ENCODE data around the gene FAM184A. TPM values are rescaled to one million over a fixed set of nuclear protein-coding genes. Genes with fewer than 3 reads are reported as not detected.

FAM184A gene
- total RNA-seq, 1 experiment from 2014 or later, result 13.3 TPM

DNA sequence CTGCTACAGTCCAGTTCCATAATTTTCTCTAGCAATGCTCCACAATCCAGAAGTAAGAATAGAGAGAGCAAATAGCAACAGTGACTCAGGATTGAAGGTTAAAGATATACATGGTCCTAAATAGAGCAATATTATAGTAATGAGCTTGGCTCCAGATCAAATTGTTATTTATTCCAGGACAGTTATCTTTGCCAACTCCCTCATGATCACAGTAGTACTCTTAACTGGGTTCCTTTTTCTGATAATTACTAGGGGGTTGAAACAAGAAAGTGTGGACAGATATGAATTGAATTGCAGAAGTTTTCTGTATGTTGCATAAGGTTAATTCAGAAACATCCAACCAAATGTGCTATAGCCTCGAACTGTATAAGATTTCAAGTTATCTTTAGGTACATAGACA lies 11.9 kb downstream of the FAM184A start:
- Mint-ChIP-seq H3K4me3 (no peak overlapping the region), H3K9me3 (no peaks in the 10 kb centered on the region), H3K27ac (no peak overlapping the region), H3K27me3 (ENCODE audit: low read depth) (no peaks in the 10 kb centered on the region), H3K36me3 (no peaks in the 10 kb centered on the region), H3K4me1 (no peaks in the 10 kb centered on the region; the same call in 1 of the 2 replicates)
- no peak for TF ChIP-seq NFE2L1 (CRISPR knock-in tag; IDR thresholded peaks at IDR 0.05)
- ChIA-PET CTCF (no interaction called here), POLR2A (no interaction called here)
- no peak for DNase-seq (ENCODE audit: low spot score)
- no peak for ATAC-seq

DNA sequence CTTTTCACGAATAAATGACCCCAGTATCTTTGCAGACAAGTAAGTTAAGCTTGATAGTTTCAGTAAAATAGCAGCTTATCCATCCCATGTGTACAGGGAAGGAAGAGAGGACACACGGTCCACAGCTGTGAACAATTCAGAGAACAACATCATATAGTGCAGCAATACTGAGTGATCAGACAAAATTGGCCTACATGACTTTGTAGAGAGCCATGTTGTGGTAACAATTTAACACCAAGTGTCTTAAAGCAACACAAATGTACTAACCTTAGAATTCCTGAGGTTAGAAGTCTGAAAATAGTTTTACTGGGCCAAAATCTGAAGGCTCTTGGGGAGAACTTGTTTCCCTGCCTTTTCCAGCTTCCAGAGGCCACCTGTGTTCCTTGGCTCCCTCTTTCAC lies 12.5 kb downstream of the FAM184A start:
- ChIA-PET CTCF (interaction anchor here (0.8 kb wide), 1 partner anchor 12 kb away, joined by 3 read pairs; the partner anchor contains the start of gene FAM184A), POLR2A (interaction anchor here (0.8 kb wide), 1 partner anchor 604 kb away, joined by 4 read pairs; no protein-coding TSS in a partner anchor)
- ATAC-seq, result no peak
- Mint-ChIP-seq H3K9me3 (no peaks in the 10 kb centered on the region), H3K27ac (no peak overlapping the region), H3K36me3 (no peaks in the 10 kb centered on the region), H3K4me1 (peaks cover 1% of the 10 kb centered on the region), H3K27me3 (ENCODE audit: low read depth) (no peaks in the 10 kb centered on the region), H3K4me3 (no peak overlapping the region)
- no peak for TF ChIP-seq OVOL2 (CRISPR knock-in tag; IDR thresholded peaks at IDR 0.05; ENCODE audit: borderline replicate concordance)
- no peak for TF ChIP-seq ZBTB21 (CRISPR knock-in tag; IDR thresholded peaks at IDR 0.05; ENCODE audit: borderline replicate concordance)
- TF ChIP-seq HMGA2 (CRISPR knock-in tag; IDR thresholded peaks at IDR 0.05), result no peak
- TF ChIP-seq FOXJ3 (CRISPR knock-in tag; IDR thresholded peaks at IDR 0.05; ENCODE audit: borderline replicate concordance), result no peak
- TF ChIP-seq JUN (CRISPR knock-in tag; IDR thresholded peaks at IDR 0.05), result no peak
- TF ChIP-seq, protein P1, sequence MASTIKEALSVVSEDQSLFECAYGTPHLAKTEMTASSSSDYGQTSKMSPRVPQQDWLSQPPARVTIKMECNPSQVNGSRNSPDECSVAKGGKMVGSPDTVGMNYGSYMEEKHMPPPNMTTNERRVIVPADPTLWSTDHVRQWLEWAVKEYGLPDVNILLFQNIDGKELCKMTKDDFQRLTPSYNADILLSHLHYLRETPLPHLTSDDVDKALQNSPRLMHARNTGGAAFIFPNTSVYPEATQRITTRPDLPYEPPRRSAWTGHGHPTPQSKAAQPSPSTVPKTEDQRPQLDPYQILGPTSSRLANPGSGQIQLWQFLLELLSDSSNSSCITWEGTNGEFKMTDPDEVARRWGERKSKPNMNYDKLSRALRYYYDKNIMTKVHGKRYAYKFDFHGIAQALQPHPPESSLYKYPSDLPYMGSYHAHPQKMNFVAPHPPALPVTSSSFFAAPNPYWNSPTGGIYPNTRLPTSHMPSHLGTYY (CRISPR knock-in tag; IDR thresholded peaks at IDR 0.05), result no peak
- TF ChIP-seq TEAD4 (CRISPR knock-in tag; IDR thresholded peaks at IDR 0.05), result no peak
- no peak for TF ChIP-seq NR2C2 (CRISPR knock-in tag; IDR thresholded peaks at IDR 0.05)
- TF ChIP-seq ETV6 (CRISPR knock-in tag; IDR thresholded peaks at IDR 0.05), result no peak
- TF ChIP-seq, protein P2, sequence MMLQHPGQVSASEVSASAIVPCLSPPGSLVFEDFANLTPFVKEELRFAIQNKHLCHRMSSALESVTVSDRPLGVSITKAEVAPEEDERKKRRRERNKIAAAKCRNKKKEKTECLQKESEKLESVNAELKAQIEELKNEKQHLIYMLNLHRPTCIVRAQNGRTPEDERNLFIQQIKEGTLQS (CRISPR knock-in tag; conservative IDR thresholded peaks at IDR 0.05), result no peak
- TF ChIP-seq FOXP1 (CRISPR knock-in tag; IDR thresholded peaks at IDR 0.05; ENCODE audit: borderline replicate concordance), result no peak
- TF ChIP-seq SOX15 (CRISPR knock-in tag; IDR thresholded peaks at IDR 0.05), result no peak
- TF ChIP-seq RELA (CRISPR knock-in tag; IDR thresholded peaks at IDR 0.05; ENCODE audit: borderline replicate concordance), result no peak
- TF ChIP-seq, protein P3, sequence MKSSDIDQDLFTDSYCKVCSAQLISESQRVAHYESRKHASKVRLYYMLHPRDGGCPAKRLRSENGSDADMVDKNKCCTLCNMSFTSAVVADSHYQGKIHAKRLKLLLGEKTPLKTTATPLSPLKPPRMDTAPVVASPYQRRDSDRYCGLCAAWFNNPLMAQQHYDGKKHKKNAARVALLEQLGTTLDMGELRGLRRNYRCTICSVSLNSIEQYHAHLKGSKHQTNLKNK (CRISPR knock-in tag; IDR thresholded peaks at IDR 0.05), result no peak
- no peak for TF ChIP-seq SMAD4 (CRISPR knock-in tag; IDR thresholded peaks at IDR 0.05)
- TF ChIP-seq RORB (CRISPR knock-in tag; IDR thresholded peaks at IDR 0.05), result no peak
- DNase-seq (ENCODE audit: low spot score), result no peak

DNA sequence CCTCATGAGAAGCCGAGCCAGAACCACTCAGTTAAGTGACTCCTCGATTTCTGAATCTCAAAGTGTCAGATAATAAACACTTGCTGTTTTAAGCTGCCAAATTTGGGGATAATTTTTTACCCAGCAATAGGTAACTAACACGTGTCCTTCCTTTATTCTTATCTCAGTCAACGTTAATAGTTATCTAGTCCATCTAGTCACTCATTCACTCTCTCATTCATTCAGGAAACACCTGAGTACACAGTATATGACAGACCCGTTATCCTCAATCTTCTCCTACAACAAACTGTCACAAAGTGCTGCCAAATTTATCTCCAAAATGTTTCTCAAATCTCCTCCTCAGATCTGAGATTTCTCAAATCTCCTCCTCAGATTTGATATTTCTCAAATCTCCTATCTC lies 13.1 kb downstream of the FAM184A start:
- no peak for ATAC-seq
- DNase-seq (ENCODE audit: low spot score), result no peak
- ChIA-PET CTCF (interaction anchor here (0.8 kb wide), 1 partner anchor 13 kb away, joined by 3 read pairs; the partner anchor contains the start of gene FAM184A), POLR2A (interaction anchor here (0.8 kb wide), 1 partner anchor 604 kb away, joined by 4 read pairs; no protein-coding TSS in a partner anchor)
- no peak overlapping the region for H3K27ac Mint-ChIP-seq
- H3K4me1 Mint-ChIP-seq, result peaks cover 7% of the 10 kb centered on the region
- no peaks in the 10 kb centered on the region for H3K9me3 Mint-ChIP-seq
- H3K4me3 Mint-ChIP-seq, result no peak overlapping the region
- H3K36me3 Mint-ChIP-seq, result no peaks in the 10 kb centered on the region
- no peaks in the 10 kb centered on the region for H3K27me3 Mint-ChIP-seq (ENCODE audit: low read depth)
- TF ChIP-seq PRRX2 (CRISPR knock-in tag; IDR thresholded peaks at IDR 0.05) (no peak), KAT7 (CRISPR knock-in tag; IDR thresholded peaks at IDR 0.05; ENCODE audit: borderline replicate concordance) (no peak), RELA (CRISPR knock-in tag; IDR thresholded peaks at IDR 0.05; ENCODE audit: borderline replicate concordance) (no peak), JUN (CRISPR knock-in tag; IDR thresholded peaks at IDR 0.05) (no peak)
- TF ChIP-seq, protein P4, sequence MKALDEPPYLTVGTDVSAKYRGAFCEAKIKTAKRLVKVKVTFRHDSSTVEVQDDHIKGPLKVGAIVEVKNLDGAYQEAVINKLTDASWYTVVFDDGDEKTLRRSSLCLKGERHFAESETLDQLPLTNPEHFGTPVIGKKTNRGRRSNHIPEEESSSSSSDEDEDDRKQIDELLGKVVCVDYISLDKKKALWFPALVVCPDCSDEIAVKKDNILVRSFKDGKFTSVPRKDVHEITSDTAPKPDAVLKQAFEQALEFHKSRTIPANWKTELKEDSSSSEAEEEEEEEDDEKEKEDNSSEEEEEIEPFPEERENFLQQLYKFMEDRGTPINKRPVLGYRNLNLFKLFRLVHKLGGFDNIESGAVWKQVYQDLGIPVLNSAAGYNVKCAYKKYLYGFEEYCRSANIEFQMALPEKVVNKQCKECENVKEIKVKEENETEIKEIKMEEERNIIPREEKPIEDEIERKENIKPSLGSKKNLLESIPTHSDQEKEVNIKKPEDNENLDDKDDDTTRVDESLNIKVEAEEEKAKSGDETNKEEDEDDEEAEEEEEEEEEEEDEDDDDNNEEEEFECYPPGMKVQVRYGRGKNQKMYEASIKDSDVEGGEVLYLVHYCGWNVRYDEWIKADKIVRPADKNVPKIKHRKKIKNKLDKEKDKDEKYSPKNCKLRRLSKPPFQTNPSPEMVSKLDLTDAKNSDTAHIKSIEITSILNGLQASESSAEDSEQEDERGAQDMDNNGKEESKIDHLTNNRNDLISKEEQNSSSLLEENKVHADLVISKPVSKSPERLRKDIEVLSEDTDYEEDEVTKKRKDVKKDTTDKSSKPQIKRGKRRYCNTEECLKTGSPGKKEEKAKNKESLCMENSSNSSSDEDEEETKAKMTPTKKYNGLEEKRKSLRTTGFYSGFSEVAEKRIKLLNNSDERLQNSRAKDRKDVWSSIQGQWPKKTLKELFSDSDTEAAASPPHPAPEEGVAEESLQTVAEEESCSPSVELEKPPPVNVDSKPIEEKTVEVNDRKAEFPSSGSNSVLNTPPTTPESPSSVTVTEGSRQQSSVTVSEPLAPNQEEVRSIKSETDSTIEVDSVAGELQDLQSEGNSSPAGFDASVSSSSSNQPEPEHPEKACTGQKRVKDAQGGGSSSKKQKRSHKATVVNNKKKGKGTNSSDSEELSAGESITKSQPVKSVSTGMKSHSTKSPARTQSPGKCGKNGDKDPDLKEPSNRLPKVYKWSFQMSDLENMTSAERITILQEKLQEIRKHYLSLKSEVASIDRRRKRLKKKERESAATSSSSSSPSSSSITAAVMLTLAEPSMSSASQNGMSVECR (CRISPR knock-in tag; IDR thresholded peaks at IDR 0.05; ENCODE audit: borderline replicate concordance), result no peak
- TF ChIP-seq, protein P5, sequence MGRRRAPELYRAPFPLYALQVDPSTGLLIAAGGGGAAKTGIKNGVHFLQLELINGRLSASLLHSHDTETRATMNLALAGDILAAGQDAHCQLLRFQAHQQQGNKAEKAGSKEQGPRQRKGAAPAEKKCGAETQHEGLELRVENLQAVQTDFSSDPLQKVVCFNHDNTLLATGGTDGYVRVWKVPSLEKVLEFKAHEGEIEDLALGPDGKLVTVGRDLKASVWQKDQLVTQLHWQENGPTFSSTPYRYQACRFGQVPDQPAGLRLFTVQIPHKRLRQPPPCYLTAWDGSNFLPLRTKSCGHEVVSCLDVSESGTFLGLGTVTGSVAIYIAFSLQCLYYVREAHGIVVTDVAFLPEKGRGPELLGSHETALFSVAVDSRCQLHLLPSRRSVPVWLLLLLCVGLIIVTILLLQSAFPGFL (CRISPR knock-in tag; IDR thresholded peaks at IDR 0.05; ENCODE audit: borderline replicate concordance), result no peak
- TF ChIP-seq, protein P6, sequence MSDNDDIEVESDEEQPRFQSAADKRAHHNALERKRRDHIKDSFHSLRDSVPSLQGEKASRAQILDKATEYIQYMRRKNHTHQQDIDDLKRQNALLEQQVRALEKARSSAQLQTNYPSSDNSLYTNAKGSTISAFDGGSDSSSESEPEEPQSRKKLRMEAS (CRISPR knock-in tag; IDR thresholded peaks at IDR 0.05), result no peak
- TF ChIP-seq, protein P7, sequence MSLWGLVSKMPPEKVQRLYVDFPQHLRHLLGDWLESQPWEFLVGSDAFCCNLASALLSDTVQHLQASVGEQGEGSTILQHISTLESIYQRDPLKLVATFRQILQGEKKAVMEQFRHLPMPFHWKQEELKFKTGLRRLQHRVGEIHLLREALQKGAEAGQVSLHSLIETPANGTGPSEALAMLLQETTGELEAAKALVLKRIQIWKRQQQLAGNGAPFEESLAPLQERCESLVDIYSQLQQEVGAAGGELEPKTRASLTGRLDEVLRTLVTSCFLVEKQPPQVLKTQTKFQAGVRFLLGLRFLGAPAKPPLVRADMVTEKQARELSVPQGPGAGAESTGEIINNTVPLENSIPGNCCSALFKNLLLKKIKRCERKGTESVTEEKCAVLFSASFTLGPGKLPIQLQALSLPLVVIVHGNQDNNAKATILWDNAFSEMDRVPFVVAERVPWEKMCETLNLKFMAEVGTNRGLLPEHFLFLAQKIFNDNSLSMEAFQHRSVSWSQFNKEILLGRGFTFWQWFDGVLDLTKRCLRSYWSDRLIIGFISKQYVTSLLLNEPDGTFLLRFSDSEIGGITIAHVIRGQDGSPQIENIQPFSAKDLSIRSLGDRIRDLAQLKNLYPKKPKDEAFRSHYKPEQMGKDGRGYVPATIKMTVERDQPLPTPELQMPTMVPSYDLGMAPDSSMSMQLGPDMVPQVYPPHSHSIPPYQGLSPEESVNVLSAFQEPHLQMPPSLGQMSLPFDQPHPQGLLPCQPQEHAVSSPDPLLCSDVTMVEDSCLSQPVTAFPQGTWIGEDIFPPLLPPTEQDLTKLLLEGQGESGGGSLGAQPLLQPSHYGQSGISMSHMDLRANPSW (CRISPR knock-in tag; conservative IDR thresholded peaks at IDR 0.05; ENCODE audit: low read depth), result no peak

Measured in WTC11 (cell line).